Thoracic aorta (tissue), 2 donors: ENCODE data around the gene CHKA. TPM values are rescaled to one million over a fixed set of nuclear protein-coding genes. Genes with fewer than 3 reads are reported as not detected.

Experiments used
- ATAC-seq: fragments of 150-250 bp; one replicate; pipeline ENCODE4 v1.8.0; 2017; ENCODE audit warnings: low read depth; ENCODE audit not compliant: insufficient number of reproducible peaks, low FRiP score
- DNase-seq: peaks from one replicate; pipeline ENCODE4 v3.0.0-alpha.2; 2020; ENCODE audit warnings: low spot score
- H3K27ac ChIP-seq, 2 donors: fragments of 200-600 bp; sonication (generic); 1 replicate in 1 of 2; 2 replicates in 1 of 2; pipeline ENCODE4 v1.5.1; 2016; ENCODE audit warnings: mild to moderate bottlenecking in 2 of 2, moderate library complexity in 2 of 2
- H3K27me3 ChIP-seq: fragments of 200-600 bp; sonication (generic); replicated peaks from 2 replicates; pipeline ENCODE4 v1.6.0; 2016; ENCODE audit warnings: mild to moderate bottlenecking; ENCODE audit not compliant: insufficient read depth
- H3K36me3 ChIP-seq: fragments of 200-600 bp; sonication (generic); one replicate; pipeline ENCODE4 v1.5.1; 2016
- H3K4me1 ChIP-seq, 2 donors: fragments of 200-600 bp; sonication (generic); 1 replicate in 1 of 2; 2 replicates in 1 of 2; pipeline versions ENCODE4 v1.5.1 to v1.6.0; 2016; ENCODE audit warnings: low read depth in 2 of 2, mild to moderate bottlenecking in 1 of 2; ENCODE audit not compliant: control insufficient read depth in 1 of 2
- H3K4me3 ChIP-seq: fragments of 200-600 bp; sonication (generic); 2 replicates; pipeline ENCODE4 v1.5.1; 2016; ENCODE audit warnings: mild to moderate bottlenecking
- H3K9me3 ChIP-seq: fragments of 200-600 bp; sonication (generic); 2 replicates; pipeline ENCODE4 v1.5.1; 2016
- total RNA-seq, 2 donors: library from RNA; depleted of rRNA; stranded (reverse); fragments of >200 nt; gene quantifications; one replicate each; pipeline versions ENCODE4 v1.1.0 to v1.2.3, GENCODE V29; 2016
- TF ChIP-seq, protein P1 (sequence below): fragments of 200-600 bp; sonication (generic); IDR thresholded peaks from one replicate; pipeline ENCODE4 v1.5.1; 2019; ENCODE audit warnings: antibody characterized with exemption

CHKA gene
- total RNA-seq, 2 donors from 2014 or later, result 12.5 to 22.2 TPM

- no peaks in the 10 kb centered on the region for H3K9me3 ChIP-seq
Measured at GRCh38 chr11:68165601-68166000, 44.4 kb upstream of the CHKA start.

GRCh38 chr11:68164437-68164836 is 43.2 kb upstream of the CHKA start:
- no peak overlapping the region for H3K27ac ChIP-seq
- no peaks in the 10 kb centered on the region for H3K27me3 ChIP-seq
- TF ChIP-seq, protein P1, sequence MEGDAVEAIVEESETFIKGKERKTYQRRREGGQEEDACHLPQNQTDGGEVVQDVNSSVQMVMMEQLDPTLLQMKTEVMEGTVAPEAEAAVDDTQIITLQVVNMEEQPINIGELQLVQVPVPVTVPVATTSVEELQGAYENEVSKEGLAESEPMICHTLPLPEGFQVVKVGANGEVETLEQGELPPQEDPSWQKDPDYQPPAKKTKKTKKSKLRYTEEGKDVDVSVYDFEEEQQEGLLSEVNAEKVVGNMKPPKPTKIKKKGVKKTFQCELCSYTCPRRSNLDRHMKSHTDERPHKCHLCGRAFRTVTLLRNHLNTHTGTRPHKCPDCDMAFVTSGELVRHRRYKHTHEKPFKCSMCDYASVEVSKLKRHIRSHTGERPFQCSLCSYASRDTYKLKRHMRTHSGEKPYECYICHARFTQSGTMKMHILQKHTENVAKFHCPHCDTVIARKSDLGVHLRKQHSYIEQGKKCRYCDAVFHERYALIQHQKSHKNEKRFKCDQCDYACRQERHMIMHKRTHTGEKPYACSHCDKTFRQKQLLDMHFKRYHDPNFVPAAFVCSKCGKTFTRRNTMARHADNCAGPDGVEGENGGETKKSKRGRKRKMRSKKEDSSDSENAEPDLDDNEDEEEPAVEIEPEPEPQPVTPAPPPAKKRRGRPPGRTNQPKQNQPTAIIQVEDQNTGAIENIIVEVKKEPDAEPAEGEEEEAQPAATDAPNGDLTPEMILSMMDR, result no peak
- ATAC-seq (no peak), DNase-seq (no peak)
- no peaks in the 10 kb centered on the region for H3K9me3 ChIP-seq
- no peak overlapping the region for H3K4me3 ChIP-seq
- H3K4me1 ChIP-seq, result no peaks in the 10 kb centered on the region
- peaks cover 39% of the 10 kb centered on the region for H3K36me3 ChIP-seq

More at GRCh38 chr11:68165601-68166000, 44.4 kb upstream of the CHKA start:
- no peaks in the 10 kb centered on the region for H3K4me1 ChIP-seq
- no peak overlapping the region for H3K4me3 ChIP-seq
- no peak for ATAC-seq
- DNase-seq, result no peak
- TF ChIP-seq, protein P1, result no peak
- H3K36me3 ChIP-seq, result peaks cover 51% of the 10 kb centered on the region
- H3K27ac ChIP-seq, result no peak overlapping the region
- H3K27me3 ChIP-seq, result no peaks in the 10 kb centered on the region

- H3K9me3 ChIP-seq, result no peaks in the 10 kb centered on the region
- DNase-seq (no peak), ATAC-seq (no peak)
- peaks cover 38% of the 10 kb centered on the region for H3K36me3 ChIP-seq
- H3K4me1 ChIP-seq, result no peaks in the 10 kb centered on the region
- H3K4me3 ChIP-seq, result no peak overlapping the region
- TF ChIP-seq, protein P1, result no peak
- no peak overlapping the region for H3K27ac ChIP-seq
- no peaks in the 10 kb centered on the region for H3K27me3 ChIP-seq
Measured at GRCh38 chr11:68163691-68164090, 42.5 kb upstream of the CHKA start.

DNA sequence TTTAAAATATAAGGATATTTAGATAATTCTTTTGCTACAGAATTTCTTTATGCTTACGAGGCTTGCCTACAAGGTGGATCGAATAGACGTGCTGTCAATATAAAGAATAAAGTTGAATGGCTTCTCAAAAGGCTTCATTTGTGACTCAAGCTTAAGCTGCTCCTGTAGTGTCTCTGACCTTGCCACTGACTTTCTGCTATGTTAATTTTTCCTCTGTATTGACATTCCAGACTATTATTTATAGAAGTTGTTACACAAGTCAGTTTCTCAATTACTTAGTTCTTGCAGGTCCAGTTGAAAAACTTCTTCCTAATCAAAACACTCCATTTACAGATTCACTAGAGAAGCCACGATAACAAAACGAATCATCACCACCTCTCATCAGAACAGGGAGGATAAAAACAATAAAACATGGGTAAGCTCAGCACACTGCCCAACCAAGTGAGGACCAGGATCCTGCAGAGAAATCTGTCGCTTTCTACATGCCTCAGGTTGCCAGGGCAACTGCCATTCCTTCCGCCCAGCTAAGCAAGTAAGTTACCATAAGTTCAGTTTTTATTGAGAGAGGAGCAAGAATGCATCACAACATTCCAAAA is 39.0 kb upstream of the CHKA start:
- DNase-seq (no peak), ATAC-seq (no peak)
- TF ChIP-seq, protein P1, result no peak
- no peaks in the 10 kb centered on the region for H3K9me3 ChIP-seq
- no peak overlapping the region for H3K27ac ChIP-seq
- no peaks in the 10 kb centered on the region for H3K4me1 ChIP-seq
- no peak overlapping the region for H3K4me3 ChIP-seq
- no peaks in the 10 kb centered on the region for H3K27me3 ChIP-seq
- peaks cover 24% of the 10 kb centered on the region for H3K36me3 ChIP-seq

- TF ChIP-seq, protein P1, result no peak
- H3K4me1 ChIP-seq, result no peaks in the 10 kb centered on the region
- ATAC-seq (no peak), DNase-seq (no peak)
- H3K36me3 ChIP-seq, result peaks cover 24% of the 10 kb centered on the region
- no peaks in the 10 kb centered on the region for H3K9me3 ChIP-seq
- no peak overlapping the region for H3K27ac ChIP-seq
- no peak overlapping the region for H3K4me3 ChIP-seq
- H3K27me3 ChIP-seq, result no peaks in the 10 kb centered on the region
Measured at GRCh38 chr11:68159665-68160064, 38.5 kb upstream of the CHKA start.
